ENCODE data around the gene CREBBP.

- no peak for TF ChIP-seq CTCF (conservative IDR thresholded peaks at IDR 0.05)
- no peak for TF ChIP-seq ZFX (IDR thresholded peaks at IDR 0.05)
Measured at GRCh38 chr16:3740934-3741333, 139.6 kb downstream of the CREBBP start.
